ENCODE results near the gene TBX1.

Gene TBX1

GRCh38 chr22:19779685-19780268, 19.2 kb downstream of the TBX1 start:
- TF ChIP-seq GATA3 (IDR thresholded peaks at IDR 0.05; ENCODE audit: low read depth, low read length) (no peak), GATA2 (IDR thresholded peaks at IDR 0.05; ENCODE audit: low read depth, low read length) (no peak)

- TF ChIP-seq GATA2 (IDR thresholded peaks at IDR 0.05; ENCODE audit: low read depth, low read length) (no peak), GATA3 (IDR thresholded peaks at IDR 0.05; ENCODE audit: low read depth, low read length) (no peak)
Measured at GRCh38 chr22:19782533-19782932, 22.0 kb downstream of the TBX1 start.

- TF ChIP-seq GATA2 (IDR thresholded peaks at IDR 0.05; ENCODE audit: low read depth, low read length) (no peak), GATA3 (IDR thresholded peaks at IDR 0.05; ENCODE audit: low read depth, low read length) (no peak)
Measured at GRCh38 chr22:19783586-19784383, 23.2 kb downstream of the TBX1 start.

- no peak for TF ChIP-seq GATA2 (IDR thresholded peaks at IDR 0.05; ENCODE audit: low read depth, low read length)
- no peak for TF ChIP-seq GATA3 (IDR thresholded peaks at IDR 0.05; ENCODE audit: low read depth, low read length)
Measured at GRCh38 chr22:19784384-19785175, 24.0 kb downstream of the TBX1 start.

GRCh38 chr22:19785461-19786263, 25.1 kb downstream of the TBX1 start:
- TF ChIP-seq GATA3 (IDR thresholded peaks at IDR 0.05; ENCODE audit: low read depth, low read length) (no peak), GATA2 (IDR thresholded peaks at IDR 0.05; ENCODE audit: low read depth, low read length) (no peak)

- no peak for TF ChIP-seq GATA2 (IDR thresholded peaks at IDR 0.05; ENCODE audit: low read depth, low read length)
- no peak for TF ChIP-seq GATA3 (IDR thresholded peaks at IDR 0.05; ENCODE audit: low read depth, low read length)
Measured at GRCh38 chr22:19786264-19786585, 25.6 kb downstream of the TBX1 start.

- TF ChIP-seq GATA3 (IDR thresholded peaks at IDR 0.05; ENCODE audit: low read depth, low read length) (no peak), GATA2 (IDR thresholded peaks at IDR 0.05; ENCODE audit: low read depth, low read length) (no peak)
Measured at GRCh38 chr22:19786959-19787848, 26.6 kb downstream of the TBX1 start.

- TF ChIP-seq GATA2 (IDR thresholded peaks at IDR 0.05; ENCODE audit: low read depth, low read length) (no peak), GATA3 (IDR thresholded peaks at IDR 0.05; ENCODE audit: low read depth, low read length) (no peak)
Measured at GRCh38 chr22:19787849-19788141, 27.2 kb downstream of the TBX1 start.

- no peak for TF ChIP-seq GATA2 (IDR thresholded peaks at IDR 0.05; ENCODE audit: low read depth, low read length)
- TF ChIP-seq GATA3 (IDR thresholded peaks at IDR 0.05; ENCODE audit: low read depth, low read length), result no peak
Measured at GRCh38 chr22:19788661-19789225, 28.2 kb downstream of the TBX1 start.

GRCh38 chr22:19789406-19789805, 28.8 kb downstream of the TBX1 start:
- TF ChIP-seq GATA3 (IDR thresholded peaks at IDR 0.05; ENCODE audit: low read depth, low read length) (no peak), GATA2 (IDR thresholded peaks at IDR 0.05; ENCODE audit: low read depth, low read length) (no peak)

GRCh38 chr22:19789828-19790227, 29.2 kb downstream of the TBX1 start:
- no peak for TF ChIP-seq GATA2 (IDR thresholded peaks at IDR 0.05; ENCODE audit: low read depth, low read length)
- TF ChIP-seq GATA3 (IDR thresholded peaks at IDR 0.05; ENCODE audit: low read depth, low read length), result no peak

GRCh38 chr22:19791243-19791642, 30.7 kb downstream of the TBX1 start:
- TF ChIP-seq GATA3 (IDR thresholded peaks at IDR 0.05; ENCODE audit: low read depth, low read length) (no peak), GATA2 (IDR thresholded peaks at IDR 0.05; ENCODE audit: low read depth, low read length) (no peak)

GRCh38 chr22:19791894-19792293, 31.3 kb downstream of the TBX1 start:
- no peak for TF ChIP-seq GATA2 (IDR thresholded peaks at IDR 0.05; ENCODE audit: low read depth, low read length)
- no peak for TF ChIP-seq GATA3 (IDR thresholded peaks at IDR 0.05; ENCODE audit: low read depth, low read length)
